ENCODE results near the gene FOXN1.

Gene FOXN1

DNA sequence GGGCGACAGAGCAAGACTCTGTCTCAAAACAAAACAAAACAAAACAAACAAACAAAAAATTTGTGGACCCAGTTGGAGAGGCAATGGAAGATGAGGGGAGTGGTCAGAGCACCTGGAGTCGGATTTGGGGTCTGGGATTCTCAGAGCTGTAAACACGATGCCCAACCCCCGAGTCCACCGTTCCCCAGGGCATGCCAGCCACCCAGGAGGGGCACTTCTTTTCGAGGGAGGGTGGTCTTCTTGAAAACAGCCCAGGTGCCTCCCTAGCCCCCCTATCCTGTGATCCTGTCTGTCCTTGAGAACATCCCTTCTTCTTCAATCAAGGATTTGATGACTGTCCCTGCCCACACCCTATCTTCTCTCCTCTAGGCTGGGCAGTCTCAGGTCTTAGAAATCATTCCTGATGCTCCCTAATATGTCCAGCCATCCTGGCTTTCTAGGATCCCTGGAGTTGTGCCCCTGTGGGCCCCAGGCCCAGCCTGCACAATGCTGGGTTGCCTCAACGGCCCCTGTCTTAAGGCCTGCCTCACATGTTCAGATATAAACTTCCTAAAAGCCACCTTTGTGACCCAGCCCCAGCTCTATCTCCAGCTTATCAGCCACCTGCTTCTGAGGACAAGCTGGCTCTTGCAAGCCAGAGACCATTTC is 35.8 kb upstream of the FOXN1 start:
- DNase-seq (ENCODE audit: insufficient read length, low spot score) (no peak), FAIRE-seq (no peak)
- no peak for TF ChIP-seq SPI1 (IDR thresholded peaks at IDR 0.05; ENCODE audit: low read depth, low read length)

DNA sequence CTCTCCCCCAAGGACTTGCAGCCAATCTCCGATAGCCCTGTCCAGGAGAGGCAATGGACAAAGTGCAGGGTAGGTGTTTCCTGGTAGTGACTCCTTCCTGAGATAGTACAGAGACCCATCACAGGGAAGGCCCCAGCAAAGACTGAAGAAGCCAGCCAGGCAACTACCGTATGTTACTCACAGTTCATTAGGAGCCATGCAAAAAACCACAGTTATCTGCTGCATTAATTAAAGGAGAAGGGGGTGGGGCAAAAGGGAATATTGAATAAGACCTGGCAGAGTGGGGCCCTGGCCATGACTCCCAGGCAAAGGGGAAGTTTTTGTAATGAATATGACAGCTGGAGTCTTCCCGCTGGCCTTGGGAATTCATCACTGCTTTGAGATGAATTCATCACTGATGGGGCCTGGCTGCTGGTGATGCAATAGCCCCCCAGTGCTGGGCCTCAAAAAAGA is 35.2 kb upstream of the FOXN1 start:
- TF ChIP-seq TAF1 (IDR thresholded peaks at IDR 0.05; ENCODE audit: low read depth, low read length) = no peak
- TF ChIP-seq SPI1 (IDR thresholded peaks at IDR 0.05; ENCODE audit: low read depth, low read length) = no peak
- no peak for TF ChIP-seq POLR2AphosphoS5 (IDR thresholded peaks at IDR 0.05; ENCODE audit: low read depth, low read length)
- no peak for TF ChIP-seq POU2F2 (IDR thresholded peaks at IDR 0.05; ENCODE audit: low read depth, low read length)
- TF ChIP-seq POLR2A (IDR thresholded peaks at IDR 0.05; ENCODE audit: low read depth, low read length) = no peak
- no peak for TF ChIP-seq PAX5 (IDR thresholded peaks at IDR 0.05; ENCODE audit: insufficient read depth, low read length, severe bottlenecking)
- FAIRE-seq (no peak), DNase-seq (ENCODE audit: insufficient read length, low spot score) (no peak)

DNA sequence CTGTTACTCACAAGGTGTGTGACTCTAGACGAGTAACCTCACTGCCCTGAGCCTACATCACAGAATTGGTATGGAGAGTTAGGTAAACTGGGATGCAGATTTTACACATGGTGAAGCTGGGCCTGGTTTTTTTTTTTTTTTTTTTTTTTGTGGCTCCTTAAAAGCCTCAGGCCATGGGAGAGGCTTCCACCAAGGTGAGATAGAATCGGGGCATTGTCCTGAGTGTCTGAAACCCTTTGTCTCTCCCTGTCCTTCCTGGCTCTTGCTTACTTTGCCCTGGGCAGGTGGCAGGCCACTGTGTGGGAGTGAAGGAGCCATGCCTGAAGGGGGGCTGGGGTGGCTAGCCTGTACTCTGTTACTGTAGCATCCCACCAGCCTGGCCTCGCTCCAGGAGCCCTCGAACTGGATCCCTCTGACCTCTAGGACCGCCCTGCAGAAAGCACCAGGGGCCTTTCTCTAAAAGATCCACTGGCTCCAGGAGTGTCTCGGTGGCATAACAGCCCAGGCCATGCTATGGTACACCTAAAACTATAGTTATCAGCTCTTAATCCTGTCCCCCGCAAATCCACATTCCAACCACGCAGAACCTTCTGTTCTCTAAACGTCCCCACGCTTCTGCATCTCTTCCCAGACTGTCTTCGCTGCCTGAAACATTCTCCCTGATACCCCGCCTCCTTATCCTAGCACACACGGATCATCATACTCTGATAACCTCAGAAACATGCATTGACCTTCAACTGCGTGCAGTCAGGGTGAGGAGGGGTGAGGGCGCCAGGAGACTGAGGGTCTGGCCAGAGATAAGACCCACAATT is 34.4 kb upstream of the FOXN1 start:
- no peak for DNase-seq (ENCODE audit: insufficient read length, low spot score)
- TF ChIP-seq POLR2AphosphoS5 (IDR thresholded peaks at IDR 0.05; ENCODE audit: low read depth, low read length) = no peak
- no peak for TF ChIP-seq TAF1 (IDR thresholded peaks at IDR 0.05; ENCODE audit: low read depth, low read length)
- no peak for TF ChIP-seq POU2F2 (IDR thresholded peaks at IDR 0.05; ENCODE audit: low read depth, low read length)
- TF ChIP-seq PAX5 (IDR thresholded peaks at IDR 0.05; ENCODE audit: insufficient read depth, low read length, severe bottlenecking) = no peak
- TF ChIP-seq POLR2A (IDR thresholded peaks at IDR 0.05; ENCODE audit: low read depth, low read length) = no peak
- TF ChIP-seq SPI1 (IDR thresholded peaks at IDR 0.05; ENCODE audit: low read depth, low read length) = no peak
- no peak for FAIRE-seq

DNA sequence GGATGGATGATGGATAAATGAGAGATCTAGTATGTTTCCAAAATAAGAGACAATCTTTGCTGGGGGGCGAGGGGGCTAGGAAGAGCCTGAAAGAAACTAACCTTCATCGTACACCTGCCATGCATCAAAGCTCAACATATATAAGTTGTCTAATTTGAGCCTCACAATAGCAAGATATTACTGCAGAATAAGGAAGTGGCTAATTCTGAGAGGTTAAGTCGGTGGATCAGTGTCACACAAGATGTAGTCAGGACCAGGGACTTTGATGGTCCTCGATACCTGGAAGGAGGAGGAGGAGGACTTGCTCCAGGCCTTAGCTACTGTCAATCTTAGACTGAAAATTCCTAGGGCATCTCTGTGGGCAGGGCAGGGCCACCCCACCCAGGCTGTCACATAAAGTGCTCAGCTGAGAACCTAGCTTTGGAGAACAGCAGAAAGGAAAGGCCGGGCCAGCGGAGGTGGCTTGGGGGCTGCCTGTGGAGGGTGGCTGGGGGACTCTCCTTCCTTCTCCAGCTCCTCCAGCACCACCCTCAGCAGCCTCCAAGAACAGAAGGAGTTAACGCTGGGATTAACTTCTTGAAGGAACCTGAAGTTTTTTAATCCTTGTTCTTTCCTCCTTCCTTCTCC is 33.2 kb upstream of the FOXN1 start:
- peak; percentile 94 for TF ChIP-seq SPI1 (IDR thresholded peaks at IDR 0.05; ENCODE audit: low read depth, low read length)
- TF ChIP-seq PAX5 (IDR thresholded peaks at IDR 0.05; ENCODE audit: insufficient read depth, low read length, severe bottlenecking) = no peak
- FAIRE-seq = peak; percentile 57

DNA sequence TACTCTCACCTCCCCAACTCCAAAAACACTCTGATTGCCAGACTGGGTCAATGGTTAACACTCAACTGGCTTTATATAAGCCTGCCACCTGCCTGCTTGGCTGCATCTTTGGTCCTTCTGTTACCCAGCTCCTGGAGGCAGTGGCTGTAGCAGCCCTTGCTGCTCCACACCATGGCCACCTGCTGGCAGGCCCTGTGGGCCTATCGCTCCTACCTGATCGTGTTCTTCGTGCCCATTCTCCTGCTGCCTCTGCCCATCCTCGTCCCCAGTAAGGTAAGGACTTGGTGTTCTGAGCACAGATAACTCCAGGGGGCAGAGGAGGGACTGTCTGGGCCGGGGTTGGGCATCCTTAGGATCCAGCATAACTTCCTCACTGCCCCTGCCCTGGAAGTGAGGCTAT is 32.6 kb upstream of the FOXN1 start, which contains the start of gene SLC13A2:
SLC13A2 (plus strand) TSS at position 103 of the 400 bp plus-strand sequence; CDS start at position 172, 69 bp downstream.
- peak; percentile 63 for FAIRE-seq

More for the DNA sequence above, 33.2 kb upstream of the FOXN1 start:
- no peak for DNase-seq (ENCODE audit: insufficient read length, low spot score)

DNA sequence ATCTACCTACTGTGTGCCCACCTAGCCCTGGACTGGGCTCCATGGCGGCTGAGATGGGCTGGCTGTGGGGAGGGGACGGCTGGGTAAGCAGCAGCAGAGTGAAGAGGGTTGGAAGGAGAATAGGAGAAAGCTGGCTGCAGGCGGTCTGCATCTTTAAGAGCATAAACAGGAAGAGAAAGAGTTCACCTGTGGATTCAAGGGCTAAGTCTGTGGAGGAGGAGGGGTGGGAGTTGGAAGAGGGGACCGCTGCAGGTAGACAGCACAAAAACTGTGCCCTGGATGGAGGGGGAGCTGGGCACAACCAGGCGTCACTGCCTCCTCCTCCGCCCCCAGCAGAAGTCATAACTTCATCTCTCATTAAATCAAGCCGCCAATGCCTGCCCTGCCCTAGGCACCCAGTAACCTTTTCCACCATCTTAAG is 32.0 kb upstream of the FOXN1 start:
- no peak for DNase-seq (ENCODE audit: insufficient read length, low spot score)
- FAIRE-seq = no peak
- TF ChIP-seq PAX5 (IDR thresholded peaks at IDR 0.05; ENCODE audit: insufficient read depth, low read length, severe bottlenecking) (no peak), POU2F2 (IDR thresholded peaks at IDR 0.05; ENCODE audit: low read depth, low read length) (no peak), POLR2A (IDR thresholded peaks at IDR 0.05; ENCODE audit: low read depth, low read length) (no peak), POLR2AphosphoS5 (IDR thresholded peaks at IDR 0.05; ENCODE audit: low read depth, low read length) (no peak), SPI1 (IDR thresholded peaks at IDR 0.05; ENCODE audit: low read depth, low read length) (no peak), TAF1 (IDR thresholded peaks at IDR 0.05; ENCODE audit: low read depth, low read length) (no peak)

More for the DNA sequence above, 32.6 kb upstream of the FOXN1 start, which contains the start of gene SLC13A2:
- TF ChIP-seq POLR2AphosphoS5 (IDR thresholded peaks at IDR 0.05; ENCODE audit: low read depth, low read length) (no peak), POLR2A (IDR thresholded peaks at IDR 0.05; ENCODE audit: low read depth, low read length) (no peak), SPI1 (IDR thresholded peaks at IDR 0.05; ENCODE audit: low read depth, low read length) (no peak)
- no peak for DNase-seq (ENCODE audit: insufficient read length, low spot score)

DNA sequence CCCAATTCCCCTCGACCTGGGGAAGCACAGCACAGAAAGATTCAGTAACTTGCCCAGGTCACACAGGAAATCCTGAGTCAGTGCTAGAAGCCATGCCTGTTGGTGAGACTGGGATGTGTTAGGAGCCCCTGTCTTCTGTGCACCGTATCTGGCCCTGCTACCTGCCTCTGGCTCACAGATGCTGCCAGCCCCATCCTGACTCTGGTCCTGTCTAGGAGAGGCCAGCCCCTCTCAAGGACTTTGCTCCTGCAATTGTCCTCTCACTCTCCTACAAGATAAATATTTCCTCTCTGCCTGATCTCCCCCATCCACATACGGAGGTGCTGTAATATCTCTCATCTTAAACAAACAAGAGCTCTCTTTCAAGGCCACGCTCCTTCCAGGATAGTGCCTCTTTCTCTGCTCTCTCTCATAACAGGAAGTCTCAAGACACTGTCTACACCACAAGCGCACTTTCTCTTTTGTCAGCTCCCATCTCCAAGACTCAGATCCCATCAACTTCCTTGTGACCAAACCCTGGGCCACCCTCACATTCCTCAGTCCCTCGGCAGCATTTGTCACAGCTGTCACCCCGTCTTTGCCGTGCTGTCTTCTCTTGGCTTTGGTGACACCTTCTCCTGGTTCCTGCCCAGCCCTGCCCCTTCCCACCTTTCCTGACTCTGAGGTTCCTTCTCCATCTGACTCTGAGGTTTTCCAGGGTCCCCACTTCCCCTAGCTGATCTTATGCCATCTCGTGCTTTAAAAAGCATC is 30.8 kb upstream of the FOXN1 start:
- FAIRE-seq (peak; percentile 87), DNase-seq (ENCODE audit: insufficient read length, low spot score) (no peak)
- TF ChIP-seq TAF1 (IDR thresholded peaks at IDR 0.05; ENCODE audit: low read depth, low read length) (no peak), SPI1 (IDR thresholded peaks at IDR 0.05; ENCODE audit: low read depth, low read length) (peak; percentile 54; the same call in 1 of the 2 replicates)

DNA sequence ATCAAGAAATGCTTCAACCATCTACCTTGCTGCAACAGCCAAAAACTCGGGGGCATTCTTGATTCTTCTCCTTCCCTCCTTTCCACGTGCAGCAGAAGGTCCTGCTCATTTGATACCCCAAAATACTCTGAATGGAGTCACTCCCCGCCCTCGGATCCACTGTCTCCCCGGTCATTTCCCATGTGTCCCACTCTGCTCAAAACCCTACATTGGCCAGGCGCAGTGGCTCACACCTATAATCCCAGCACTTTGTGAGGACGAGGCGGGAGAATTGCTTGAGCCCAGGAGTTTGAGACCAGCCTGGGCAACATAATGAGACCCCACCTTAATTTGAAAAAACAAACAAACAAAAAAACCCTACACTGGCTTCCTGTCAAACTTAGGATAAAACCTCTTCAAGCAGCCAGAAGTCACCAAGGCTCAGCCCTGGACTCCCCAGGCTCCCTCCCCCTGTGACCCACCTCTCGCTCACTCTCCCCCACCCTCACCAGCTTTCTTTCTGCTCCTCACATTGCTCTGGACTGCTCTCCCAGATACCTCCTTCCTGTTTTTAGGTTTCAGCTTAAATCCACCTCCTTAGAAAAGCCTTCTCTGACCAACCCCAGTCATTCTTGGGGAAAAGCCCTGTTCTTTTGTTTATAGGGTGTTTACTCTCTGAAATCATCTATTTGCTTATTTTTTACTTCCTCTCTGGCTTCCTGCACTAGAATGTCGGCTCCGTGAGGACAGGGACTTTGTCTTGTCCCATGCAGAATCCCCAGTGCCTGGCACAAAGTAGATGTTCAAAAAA is 29.9 kb upstream of the FOXN1 start:
- FAIRE-seq (peak; percentile 47), DNase-seq (ENCODE audit: insufficient read length, low spot score) (no peak)

DNA sequence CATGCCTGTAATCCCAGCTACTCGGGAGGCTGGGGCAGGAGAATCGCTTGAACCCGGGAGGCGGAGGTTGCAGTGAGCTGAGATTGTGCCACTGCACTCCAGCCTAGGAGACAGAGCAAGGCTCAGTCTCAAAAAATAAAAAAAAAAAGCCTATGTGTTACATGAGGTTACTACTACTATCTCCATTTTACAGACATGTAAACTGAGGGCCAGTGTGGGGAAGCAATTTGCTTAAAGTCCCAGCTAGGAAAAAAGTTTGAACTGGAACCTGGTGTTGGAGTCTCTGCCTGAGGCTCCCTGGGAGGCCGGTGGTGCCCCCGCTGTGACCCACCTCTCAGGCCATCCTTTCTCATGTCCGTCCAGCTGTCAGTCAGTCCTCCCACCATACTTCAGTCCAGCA is 28.2 kb upstream of the FOXN1 start:
- FAIRE-seq (no peak), DNase-seq (ENCODE audit: insufficient read length, low spot score) (no peak)
- TF ChIP-seq SPI1 (IDR thresholded peaks at IDR 0.05; ENCODE audit: low read depth, low read length) (no peak), TAF1 (IDR thresholded peaks at IDR 0.05; ENCODE audit: low read depth, low read length) (no peak)

More for the DNA sequence above, 29.9 kb upstream of the FOXN1 start:
- TF ChIP-seq SPI1 (IDR thresholded peaks at IDR 0.05; ENCODE audit: low read depth, low read length) (0 out of 2 replicates have a peak, but pooled peaks have one; percentile 11), POU2F2 (IDR thresholded peaks at IDR 0.05; ENCODE audit: low read depth, low read length) (no peak)

Measured in GM12891 (cell line).